CD4-positive, alpha-beta memory T cell (primary cell): Measurements from ENCODE around the gene SERPINA6. TPM values are rescaled to one million over a fixed set of nuclear protein-coding genes. Genes with fewer than 3 reads are reported as not detected.

Experiments
- CTCF ChIA-PET: fragments of 350-600 bp; sonication (Branson Sonifier 250); formaldehyde crosslinking; loops from one replicate; lab custom pipeline; 2021; ENCODE audit warnings: inconsistent platforms; ENCODE audit not compliant: partially characterized antibody; lab: Charles Lee
- POLR2A ChIA-PET: fragments of 350-600 bp; sonication (Branson Sonifier 250); formaldehyde crosslinking; loops from one replicate; lab custom pipeline; 2021; ENCODE audit not compliant: partially characterized antibody; lab: Charles Lee
- DNase-seq, 5 donors: peaks; one replicate each; pipeline versions ENCODE4 v3.0.0 to v3.0.0-alpha.2; 2020 to 2022; ENCODE audit warnings: mixed read lengths in 1 of 5
- H3K27ac ChIP-seq: one replicate; pipeline ENCODE4 v1.7.0; 2013; ENCODE audit warnings: low read depth, low read length
- H3K27me3 ChIP-seq: 2 replicates; pipeline ENCODE4 v1.7.0; 2013; ENCODE audit warnings: mild to moderate bottlenecking, low read length, moderate library complexity; ENCODE audit not compliant: insufficient read depth
- H3K36me3 ChIP-seq: 2 replicates; pipeline ENCODE4 v1.7.0; 2013; ENCODE audit warnings: mild to moderate bottlenecking, low read length, moderate library complexity; ENCODE audit not compliant: insufficient read depth
- H3K4me1 ChIP-seq: 2 replicates; pipeline ENCODE4 v1.7.0; 2013; ENCODE audit warnings: mild to moderate bottlenecking, low read length, moderate library complexity; ENCODE audit not compliant: insufficient read depth
- H3K4me3 ChIP-seq, 2 donors: one replicate each; pipeline ENCODE4 v1.7.0; 2013; ENCODE audit warnings: low read length in 2 of 2, mild to moderate bottlenecking in 1 of 2
- H3K9me3 ChIP-seq, 2 donors: one replicate each; pipeline ENCODE4 v1.7.0; 2013; ENCODE audit warnings: low read length in 2 of 2, control low read depth in 1 of 2; ENCODE audit not compliant: control insufficient read depth in 1 of 2
- H3K27ac Mint-ChIP-seq, 7 donors: one replicate each; pipeline ENCODE4 v1.8.0; 2020 to 2021; ENCODE audit warnings: mixed read lengths in 7 of 7, mild to moderate bottlenecking in 6 of 7, inconsistent platforms in 3 of 7, moderate library complexity in 3 of 7
- H3K27me3 Mint-ChIP-seq, 2 donors: one replicate each; pipeline ENCODE4 v1.8.0; 2020 to 2021; ENCODE audit warnings: mixed read lengths in 2 of 2
- H3K36me3 Mint-ChIP-seq, 2 donors: one replicate each; pipeline ENCODE4 v1.8.0; 2020 to 2021; ENCODE audit warnings: mixed read lengths in 2 of 2, inconsistent platforms in 1 of 2, mild to moderate bottlenecking in 1 of 2
- H3K4me1 Mint-ChIP-seq, 4 donors: one replicate each; pipeline ENCODE4 v1.8.0; 2020 to 2021; ENCODE audit warnings: mixed read lengths in 4 of 4, mild to moderate bottlenecking in 1 of 4
- H3K4me3 Mint-ChIP-seq, 8 donors: one replicate each; pipeline ENCODE4 v1.8.0; 2020 to 2021; ENCODE audit warnings: mixed read lengths in 8 of 8, mild to moderate bottlenecking in 7 of 8, moderate library complexity in 6 of 8, inconsistent platforms in 3 of 8
- H3K9me3 Mint-ChIP-seq, 8 donors: one replicate each; pipeline ENCODE4 v1.8.0; 2020 to 2021; ENCODE audit warnings: mixed read lengths in 8 of 8, mild to moderate bottlenecking in 5 of 8, inconsistent platforms in 3 of 8, moderate library complexity in 1 of 8
- intact Hi-C: fragments of 100-400 bp; cut with micrococcal nuclease; formaldehyde crosslinking; loops from one replicate; pipeline ENCODE4 v1.15.1; 2023
- polyA plus RNA-seq, 2 donors: library from polyadenylated mRNA; unstranded; fragments of 300-500 nt; fragmentation: Illumina TruSeq; gene quantifications; one replicate each; pipeline ENCODE4 v1.2.3, GENCODE V29; 2021
- total RNA-seq, 2 experiments: library from RNA; stranded (reverse); gene quantifications; one replicate each; pipeline ENCODE4 v1.2.3, GENCODE V29; 2021

Gene SERPINA6
- total and polyA plus RNA-seq, 4 experiments from 2014 or later: not detected

GRCh38 chr14:94310248-94310647, 12.9 kb downstream of the SERPINA6 start:
- H3K9me3 Mint-ChIP-seq: peaks cover 4 to 26% (median 22%) of the 10 kb centered on the region in 8 donors
- H3K4me3 Mint-ChIP-seq: no peak overlapping the region

GRCh38 chr14:94309721-94310120, 13.4 kb downstream of the SERPINA6 start:
- H3K27ac Mint-ChIP-seq: no peak overlapping the region
- H3K27me3 Mint-ChIP-seq: peaks cover 0 to 16% of the 10 kb centered on the region in 2 donors
- CTCF ChIA-PET: no interaction called here
- H3K4me3 Mint-ChIP-seq: no peak overlapping the region
- DNase-seq: no peak
- H3K36me3 Mint-ChIP-seq: peaks cover 0 to 9% of the 10 kb centered on the region in 2 donors
- no peaks in the 10 kb centered on the region for H3K4me1 ChIP-seq
- POLR2A ChIA-PET: interaction anchor here (0.6 kb wide), 1 partner anchor 302 kb away, joined by 3 read pairs; the partner anchor contains the start of gene SERPINA3
- intact Hi-C loops: no loop called here
- no peaks in the 10 kb centered on the region for H3K4me1 Mint-ChIP-seq
- no peak overlapping the region for H3K27ac ChIP-seq
- H3K27me3 ChIP-seq: no peaks in the 10 kb centered on the region
- H3K9me3 ChIP-seq: no peaks in the 10 kb centered on the region
- peaks cover 4 to 26% (median 22%) of the 10 kb centered on the region in 8 donors for H3K9me3 Mint-ChIP-seq
- no peak overlapping the region for H3K4me3 ChIP-seq
- H3K36me3 ChIP-seq: no peaks in the 10 kb centered on the region

More at GRCh38 chr14:94310248-94310647, 12.9 kb downstream of the SERPINA6 start:
- H3K4me1 Mint-ChIP-seq: no peaks in the 10 kb centered on the region
- ChIA-PET CTCF (no interaction called here), POLR2A (interaction anchor here (0.6 kb wide), 1 partner anchor 302 kb away, joined by 3 read pairs; the partner anchor contains the start of gene SERPINA3)
- no peak for DNase-seq
- H3K36me3 ChIP-seq: no peaks in the 10 kb centered on the region
- H3K27ac ChIP-seq: no peak overlapping the region
- peaks cover 0 to 9% of the 10 kb centered on the region in 2 donors for H3K36me3 Mint-ChIP-seq
- intact Hi-C loops: no loop called here
- no peak overlapping the region for H3K4me3 ChIP-seq
- H3K27me3 ChIP-seq: no peaks in the 10 kb centered on the region
- H3K27me3 Mint-ChIP-seq: peaks cover 0 to 11% of the 10 kb centered on the region in 2 donors
- no peaks in the 10 kb centered on the region for H3K9me3 ChIP-seq
- H3K27ac Mint-ChIP-seq: no peak overlapping the region
- no peaks in the 10 kb centered on the region for H3K4me1 ChIP-seq

GRCh38 chr14:94307410-94307992, 15.6 kb downstream of the SERPINA6 start:
- H3K27ac ChIP-seq: no peak overlapping the region
- no peaks in the 10 kb centered on the region for H3K27me3 ChIP-seq
- no peak overlapping the region for H3K27ac Mint-ChIP-seq
- H3K36me3 Mint-ChIP-seq: peaks cover 1 to 9% of the 10 kb centered on the region in 2 donors
- H3K4me3 ChIP-seq: no peak overlapping the region
- intact Hi-C loops: no loop called here
- no peaks in the 10 kb centered on the region for H3K4me1 ChIP-seq
- no peaks in the 10 kb centered on the region for H3K9me3 ChIP-seq
- H3K4me3 Mint-ChIP-seq: no peak overlapping the region
- ChIA-PET POLR2A (no interaction called here), CTCF (no interaction called here)
- H3K27me3 Mint-ChIP-seq: peaks cover 0 to 16% of the 10 kb centered on the region in 2 donors
- H3K4me1 Mint-ChIP-seq: no peaks in the 10 kb centered on the region
- no peak for DNase-seq
- no peaks in the 10 kb centered on the region for H3K36me3 ChIP-seq
- peaks cover 4 to 30% (median 22%) of the 10 kb centered on the region in 8 donors for H3K9me3 Mint-ChIP-seq

- intact Hi-C loops: no loop called here
- ChIA-PET CTCF (no interaction called here), POLR2A (no interaction called here)
Observed at GRCh38 chr14:94306047-94306978, 16.8 kb downstream of the SERPINA6 start.

GRCh38 chr14:94305620-94306019, 17.5 kb downstream of the SERPINA6 start:
- no peaks in the 10 kb centered on the region for H3K4me1 ChIP-seq
- H3K36me3 ChIP-seq: no peaks in the 10 kb centered on the region
- intact Hi-C loops: no loop called here
- H3K36me3 Mint-ChIP-seq: peaks cover 1 to 9% of the 10 kb centered on the region in 2 donors
- H3K9me3 ChIP-seq: no peaks in the 10 kb centered on the region
- no peak overlapping the region for H3K4me3 ChIP-seq
- peaks cover 0 to 16% of the 10 kb centered on the region in 2 donors for H3K27me3 Mint-ChIP-seq
- H3K4me1 Mint-ChIP-seq: no peaks in the 10 kb centered on the region
- no peak overlapping the region for H3K27ac Mint-ChIP-seq
- no peak overlapping the region for H3K27ac ChIP-seq
- CTCF ChIA-PET: no interaction called here
- POLR2A ChIA-PET: no interaction called here
- no peaks in the 10 kb centered on the region for H3K27me3 ChIP-seq
- no peak for DNase-seq
- peaks cover 4 to 30% (median 23%) of the 10 kb centered on the region in 8 donors for H3K9me3 Mint-ChIP-seq
- H3K4me3 Mint-ChIP-seq: no peak overlapping the region

More at GRCh38 chr14:94306047-94306978, 16.8 kb downstream of the SERPINA6 start:
- H3K4me3 ChIP-seq: no peak overlapping the region
- H3K4me1 ChIP-seq: no peaks in the 10 kb centered on the region
- peaks cover 4 to 30% (median 22%) of the 10 kb centered on the region in 8 donors for H3K9me3 Mint-ChIP-seq
- peaks cover 1 to 9% of the 10 kb centered on the region in 2 donors for H3K36me3 Mint-ChIP-seq
- no peaks in the 10 kb centered on the region for H3K9me3 ChIP-seq
- no peaks in the 10 kb centered on the region for H3K27me3 ChIP-seq
- no peaks in the 10 kb centered on the region for H3K36me3 ChIP-seq
- no peaks in the 10 kb centered on the region for H3K4me1 Mint-ChIP-seq
- peaks cover 0 to 16% of the 10 kb centered on the region in 2 donors for H3K27me3 Mint-ChIP-seq
- H3K4me3 Mint-ChIP-seq: no peak overlapping the region
- no peak overlapping the region for H3K27ac Mint-ChIP-seq
- DNase-seq: no peak
- no peak overlapping the region for H3K27ac ChIP-seq

GRCh38 chr14:94304243-94304642, 18.9 kb downstream of the SERPINA6 start:
- ChIA-PET POLR2A (no interaction called here), CTCF (no interaction called here)
- no peak overlapping the region for H3K4me3 Mint-ChIP-seq
- no peaks in the 10 kb centered on the region for H3K4me1 Mint-ChIP-seq
- Histone ChIP-seq H3K36me3 (no peaks in the 10 kb centered on the region), H3K4me3 (no peak overlapping the region), H3K9me3 (no peaks in the 10 kb centered on the region), H3K27ac (no peak overlapping the region), H3K27me3 (no peaks in the 10 kb centered on the region), H3K4me1 (no peaks in the 10 kb centered on the region)
- no peak for DNase-seq
- peaks cover 2 to 16% of the 10 kb centered on the region in 2 donors for H3K27me3 Mint-ChIP-seq
- H3K36me3 Mint-ChIP-seq: peaks cover 1 to 9% of the 10 kb centered on the region in 2 donors
- intact Hi-C loops: no loop called here
- H3K9me3 Mint-ChIP-seq: peaks cover 4 to 29% (median 23%) of the 10 kb centered on the region in 8 donors
- H3K27ac Mint-ChIP-seq: no peak overlapping the region

- Mint-ChIP-seq H3K9me3 (peaks cover 0 to 17% (median 15%) of the 10 kb centered on the region in 8 donors), H3K4me3 (no peak overlapping the region)
- CTCF ChIA-PET: no interaction called here
Observed at GRCh38 chr14:94303111-94303510, 20.0 kb downstream of the SERPINA6 start.

More at GRCh38 chr14:94303111-94303510, 20.0 kb downstream of the SERPINA6 start:
- H3K27me3 ChIP-seq: no peaks in the 10 kb centered on the region
- no peaks in the 10 kb centered on the region for H3K9me3 ChIP-seq
- POLR2A ChIA-PET: no interaction called here
- no peak overlapping the region for H3K27ac Mint-ChIP-seq
- H3K4me1 Mint-ChIP-seq: no peaks in the 10 kb centered on the region
- no peak overlapping the region for H3K27ac ChIP-seq
- peaks cover 1 to 5% of the 10 kb centered on the region in 2 donors for H3K36me3 Mint-ChIP-seq
- H3K4me1 ChIP-seq: no peaks in the 10 kb centered on the region
- H3K27me3 Mint-ChIP-seq: peaks cover 5 to 18% of the 10 kb centered on the region in 2 donors
- intact Hi-C loops: no loop called here
- no peaks in the 10 kb centered on the region for H3K36me3 ChIP-seq
- no peak overlapping the region for H3K4me3 ChIP-seq
- DNase-seq: no peak
